Bone marrow (tissue), 2 donors: ENCODE data around the gene CHSY3.

Experiments used
- DNase-seq, 2 donors: peaks; one replicate each; lab custom pipeline; 2025; lab: John Stamatoyannopoulos, UW

CHSY3 gene

GRCh38 chr5:129904102-129904666 lies at the start of gene CHSY3:
Gene CHSY3, plus strand, starts transcription at chr5:129904465.
- peak in 1 of 2 donors; percentile 20 for DNase-seq

DNA sequence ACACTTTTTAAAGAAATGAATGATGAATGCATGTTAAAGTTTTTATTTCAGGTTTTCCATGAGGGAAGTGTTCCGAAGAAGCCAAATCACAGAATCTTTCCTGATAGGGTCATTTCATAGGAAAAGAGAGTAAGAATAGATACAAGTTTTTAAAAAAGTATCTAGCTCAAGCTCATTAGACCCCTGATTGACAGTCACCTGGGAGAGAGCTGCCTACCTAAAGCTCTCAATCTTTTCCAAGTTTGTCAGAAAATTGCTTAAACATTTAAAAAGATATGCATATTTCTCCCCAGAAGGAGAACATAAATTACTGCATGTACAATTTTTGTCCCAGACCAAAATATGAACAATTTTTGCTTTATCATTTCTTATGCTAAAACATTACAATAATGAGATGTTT lies 47.9 kb upstream of the CHSY3 start:
- no peak for DNase-seq

DNA sequence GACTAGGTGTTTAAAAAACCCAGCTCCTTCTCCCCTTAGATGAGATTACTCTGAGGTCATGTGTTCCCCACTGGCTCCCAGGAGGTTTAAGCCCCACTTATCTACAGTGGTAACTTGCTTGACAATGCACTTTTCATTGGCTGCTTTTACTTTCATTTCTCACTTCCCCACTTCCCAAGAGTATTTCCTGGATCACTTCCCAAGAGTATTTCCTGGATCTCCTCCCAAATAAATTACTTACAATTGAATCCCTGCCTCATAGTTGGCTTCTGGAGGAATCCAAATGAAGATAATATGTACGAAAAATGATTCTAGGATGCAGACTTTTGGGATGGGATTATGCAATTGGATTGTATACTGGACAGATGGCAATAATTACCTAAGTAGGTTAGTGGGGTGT lies 47.1 kb upstream of the CHSY3 start:
- no peak for DNase-seq

- DNase-seq = no peak
These were observed 46.1 kb upstream of the CHSY3 start for GRCh38 chr5:129858131-129858675.

DNA sequence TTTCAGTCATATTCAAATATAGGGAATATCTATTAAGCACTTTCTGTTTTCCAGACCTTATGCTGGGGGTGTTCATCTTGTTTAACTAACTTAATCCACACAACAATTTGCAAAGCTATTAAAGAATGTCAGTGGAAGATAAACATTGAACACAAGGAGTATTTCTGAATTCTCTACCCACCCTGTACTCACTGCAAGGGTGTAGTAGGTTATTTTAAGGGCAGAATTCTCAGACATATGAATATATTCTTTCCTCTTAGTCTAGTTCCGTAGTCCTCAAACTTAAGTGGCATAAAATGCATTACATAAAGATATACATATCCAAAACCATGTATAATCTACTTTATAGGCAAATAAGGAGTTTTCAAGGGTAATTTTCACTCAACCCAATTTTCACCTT lies 19.9 kb upstream of the CHSY3 start:
- no peak for DNase-seq

DNA sequence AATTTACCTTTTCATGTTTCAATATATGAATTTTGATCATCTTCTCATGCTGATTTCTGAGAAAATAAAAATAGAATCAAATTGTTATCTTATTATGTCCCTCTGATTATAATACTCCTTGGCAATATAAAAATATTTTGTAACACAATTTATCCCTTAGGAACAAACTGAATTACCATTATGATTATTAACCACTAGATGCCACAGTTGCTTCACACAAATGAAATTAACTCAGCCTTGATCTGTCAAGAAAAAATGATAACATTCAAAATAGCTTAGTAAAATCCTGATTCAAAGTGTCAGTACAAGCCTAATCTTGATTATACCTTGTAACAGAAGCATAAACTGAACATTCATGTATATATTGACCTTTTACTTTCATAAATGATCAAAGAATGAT lies 4.8 kb upstream of the CHSY3 start:
- DNase-seq = no peak

DNA sequence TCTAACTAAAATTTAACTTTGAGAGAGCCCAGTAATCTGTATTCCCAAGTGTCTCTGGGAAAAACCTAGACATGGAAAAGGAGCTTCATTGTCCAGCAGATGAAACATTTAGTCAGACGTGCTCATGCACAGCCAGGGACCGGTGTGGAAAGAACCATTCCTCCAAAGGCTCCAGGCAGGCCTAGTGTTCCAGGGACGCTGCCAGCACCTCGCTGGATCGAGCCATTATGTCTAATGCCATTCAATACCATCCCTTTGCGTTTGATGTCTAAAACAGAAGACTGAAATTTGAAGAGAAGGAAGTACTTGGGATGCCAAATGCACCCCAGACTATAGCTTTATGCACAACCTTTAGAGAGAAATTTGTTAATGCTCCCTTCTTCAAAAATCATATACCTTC lies 1.4 kb upstream of the CHSY3 start:
- no peak for DNase-seq

DNA sequence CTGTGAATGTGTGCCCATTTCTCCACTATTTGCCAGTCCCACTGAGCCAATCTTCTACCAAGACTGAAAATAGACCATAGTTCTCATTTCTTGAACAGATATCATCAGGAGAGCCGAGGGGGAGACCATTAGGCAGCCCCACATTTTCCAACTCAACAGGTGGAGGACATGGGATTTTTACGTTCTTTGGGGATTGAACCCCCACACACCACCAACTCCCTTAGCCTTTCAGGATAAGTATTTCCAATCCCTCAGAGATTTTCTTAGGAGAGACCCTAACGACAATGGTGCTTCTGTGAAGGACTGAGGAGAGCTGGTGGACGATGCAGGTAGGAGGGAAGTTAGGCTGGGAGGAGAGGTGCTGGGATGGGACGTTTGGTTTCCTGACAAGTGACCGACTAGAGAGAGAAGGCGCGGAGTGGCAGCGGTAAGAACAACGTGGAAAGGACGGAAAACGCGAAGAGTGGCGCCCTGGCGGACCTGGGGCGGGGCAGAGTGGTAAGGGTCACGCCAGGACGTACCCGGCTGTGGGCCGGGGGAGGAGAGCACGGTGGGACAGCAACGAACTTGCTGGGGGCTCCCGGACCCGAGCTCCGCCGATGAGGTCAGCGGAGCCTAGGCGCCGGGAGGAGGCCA lies 681 bp upstream of the CHSY3 start:
- no peak for DNase-seq

GRCh38 chr5:129904667-129905472 lies 605 bp downstream of the CHSY3 start:
- DNase-seq = no peak

GRCh38 chr5:129905473-129906176 lies 1.4 kb downstream of the CHSY3 start:
- no peak for DNase-seq

GRCh38 chr5:129906177-129906887 lies 2.1 kb downstream of the CHSY3 start:
- DNase-seq = no peak

DNA sequence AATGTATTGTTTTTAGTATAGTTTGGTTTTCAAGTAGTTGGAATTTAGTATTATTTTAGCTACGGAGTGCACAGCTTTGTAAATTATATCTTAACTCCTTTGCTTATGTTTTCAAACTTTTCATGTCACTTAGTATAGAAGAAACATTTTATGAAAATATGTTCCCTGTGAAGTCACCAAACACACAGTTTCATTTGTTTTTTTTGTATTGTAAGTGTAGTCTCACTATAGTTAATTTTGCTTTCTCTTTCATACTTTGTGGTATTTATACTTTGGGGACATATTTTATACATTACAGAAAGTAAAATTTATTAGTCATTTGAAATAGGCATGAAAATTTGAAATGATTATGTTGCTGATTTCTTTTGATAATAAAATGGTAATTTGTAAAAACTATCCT lies 5.0 kb downstream of the CHSY3 start:
- no peak for DNase-seq

DNA sequence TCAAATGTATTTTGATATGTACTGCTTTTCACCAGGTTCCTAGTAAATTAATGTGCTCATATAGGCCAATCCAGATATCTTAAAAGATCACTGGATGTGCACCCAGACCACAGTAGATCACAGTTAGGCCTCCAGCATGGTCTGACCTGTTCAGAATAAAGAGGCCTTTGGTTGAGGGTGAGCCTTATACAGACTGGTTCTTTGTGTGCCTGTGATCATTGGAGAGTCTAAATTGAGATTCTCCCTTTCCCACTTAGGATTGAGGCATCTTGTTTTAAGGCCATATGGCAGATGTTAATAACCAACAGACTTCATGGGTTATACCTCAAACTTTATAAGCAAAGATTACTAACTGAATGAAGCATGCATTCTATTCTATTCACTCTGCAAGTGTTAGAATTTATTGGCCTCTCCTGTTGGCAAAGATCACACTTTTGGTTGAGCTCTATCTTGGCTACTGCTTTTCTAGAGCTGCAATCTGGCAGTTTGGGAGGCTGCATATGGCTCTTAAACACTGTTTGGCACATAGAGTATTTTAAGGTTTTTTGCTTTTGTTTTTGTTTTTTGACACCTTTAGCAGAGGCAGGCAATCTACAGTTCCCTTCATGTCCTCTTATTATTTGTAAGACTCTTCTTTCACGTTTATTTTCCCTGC lies 8.5 kb downstream of the CHSY3 start:
- no peak for DNase-seq

DNA sequence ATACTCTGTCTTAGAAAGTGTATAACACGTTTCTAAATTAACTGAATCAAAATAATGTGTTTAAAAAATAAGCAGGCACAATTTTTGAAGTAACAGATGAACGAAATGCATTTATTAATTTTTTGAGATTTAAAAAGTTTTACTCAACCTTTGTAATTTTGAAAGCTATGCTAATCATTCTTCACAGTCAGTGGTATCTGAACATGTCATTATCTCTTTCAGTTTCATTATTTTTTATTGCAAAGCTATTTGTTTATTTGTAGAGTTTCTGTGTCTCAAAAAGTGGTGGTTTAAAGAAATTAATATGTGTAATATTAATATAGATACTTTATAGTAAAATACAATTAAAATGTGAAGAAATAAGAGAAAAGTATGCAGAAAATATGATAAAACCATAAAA lies 11.2 kb downstream of the CHSY3 start:
- DNase-seq = no peak

DNA sequence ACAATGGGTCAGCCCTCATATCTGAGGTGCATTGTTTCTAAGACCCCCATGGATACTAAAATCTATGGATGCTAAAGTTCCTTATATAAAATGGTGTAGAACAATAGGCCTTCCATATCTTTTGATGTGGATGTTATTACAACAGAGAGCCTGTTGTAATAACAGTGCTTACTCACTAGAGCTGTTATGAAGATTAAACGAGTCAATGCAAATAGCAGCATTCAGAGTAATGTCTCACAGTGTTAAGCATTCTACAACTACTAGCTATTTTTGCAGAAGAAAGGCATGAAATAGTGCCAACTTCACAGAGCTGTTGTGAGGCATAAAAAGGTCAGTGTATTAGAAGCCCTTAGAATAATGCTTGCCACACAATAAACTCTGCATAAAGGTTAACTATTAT lies 13.0 kb downstream of the CHSY3 start:
- no peak for DNase-seq

GRCh38 chr5:129921204-129921603 lies 16.9 kb downstream of the CHSY3 start:
- no peak for DNase-seq

DNA sequence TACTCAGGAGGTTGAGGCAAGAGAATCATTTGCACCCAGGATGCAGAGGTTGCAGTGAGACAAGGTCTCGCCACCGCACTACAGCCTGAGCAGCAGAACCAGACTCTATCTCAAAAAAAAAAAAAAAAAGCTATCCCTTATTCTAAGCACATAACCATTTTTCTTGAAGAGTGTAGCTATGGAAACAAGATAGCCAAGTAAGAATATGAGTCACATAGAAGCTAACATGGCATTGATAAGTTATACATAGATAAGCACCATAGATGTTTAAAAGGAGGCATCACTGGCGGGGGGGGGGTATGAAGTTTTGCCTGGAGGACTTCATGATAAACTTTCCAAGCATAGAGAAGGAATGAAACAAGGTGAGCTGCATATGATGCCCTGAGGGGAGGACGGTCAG lies 26.0 kb downstream of the CHSY3 start:
- no peak for DNase-seq

- no peak for DNase-seq
These were observed 31.4 kb downstream of the CHSY3 start for GRCh38 chr5:129935626-129936025.

GRCh38 chr5:129938077-129938476 lies 33.8 kb downstream of the CHSY3 start:
- DNase-seq = no peak

GRCh38 chr5:129943936-129944335 lies 39.7 kb downstream of the CHSY3 start:
- no peak for DNase-seq

DNA sequence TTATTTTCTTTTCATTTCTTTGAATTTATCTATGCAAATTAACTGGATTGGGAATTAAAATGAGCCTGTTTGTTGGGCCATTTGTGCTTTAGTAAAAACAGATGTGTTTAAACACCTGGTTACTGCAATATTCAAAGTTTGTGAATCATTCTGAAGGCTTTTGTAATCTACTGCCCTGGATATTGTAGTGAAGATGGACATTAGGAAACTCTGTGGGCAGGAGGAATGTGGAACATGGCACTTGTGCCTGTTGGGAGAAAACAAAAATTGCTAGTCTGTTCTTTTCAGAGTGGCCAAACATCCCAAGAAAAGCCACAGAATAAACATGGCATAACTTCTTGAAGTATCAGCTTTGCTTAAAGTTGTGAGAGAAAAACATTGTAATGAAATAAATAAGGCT lies 40.8 kb downstream of the CHSY3 start:
- no peak for DNase-seq
